K562 (cell line): ENCODE results near the gene MTMR3. TPM values are rescaled to one million over a fixed set of nuclear protein-coding genes. Genes with fewer than 3 reads are reported as not detected.

Source experiments
- ATAC-seq: fragments of 200-7000 bp; cut with Tn5 transposase; 3 replicates; pipeline ENCODE4 v1.9.1; 2020; ENCODE audit warnings: moderate library complexity
- BruUV-seq: library from RNA; stranded (reverse); fragments of 400-500 nt; replicated peaks from 2 replicates; lab custom pipeline; 2021; lab: Mats Ljungman, UMichigan
- CTCF ChIA-PET: fragments of 300-600 bp; formaldehyde crosslinking; extraction: SDS; loops from one replicate; lab custom pipeline; 2021; ENCODE audit warnings: low intra/inter-chr PET ratio; lab: Yijun Ruan, JAX
- POLR2A ChIA-PET: fragments of 300-600, 350-650 bp; sonication (Branson Sonifier 250); formaldehyde crosslinking; extraction: SDS; loops from one replicate; lab custom pipeline; 2021; ENCODE audit warnings: antibody characterized with exemption, inconsistent platforms; lab: Yijun Ruan, JAX
- DNase-seq, 4 experiments: peaks; one replicate each; pipeline versions ENCODE4 v3.0.0 to v3.0.0-alpha.2; 2011 to 2018; ENCODE audit warnings: low spot score in 3 of 4, mixed read lengths in 3 of 4; ENCODE audit errors: extremely low read depth in 1 of 4
- FAIRE-seq: peaks from 2 replicates; lab custom pipeline; 2011; peaks lifted over from hg19 to GRCh38; lab: Jason Lieb, UNC
- H2AFZ ChIP-seq: 2 replicates; pipeline ENCODE4 v1.6.0; 2011; ENCODE audit warnings: low read depth, low read length, control low read depth, inconsistent platforms
- H3K27ac ChIP-seq: fragments of 200-600 bp; 3 replicates; pipeline ENCODE4 v1.8.0; 2011; ENCODE audit warnings: low read depth, mild to moderate bottlenecking, control low read depth, inconsistent platforms, low read length, moderate library complexity, mixed read lengths; ENCODE audit errors: extremely low read depth
- H3K27me3 ChIP-seq, 2 experiments: fragments of 300-600 bp in 1 of 2; 2 replicates in 1 of 2; 3 replicates in 1 of 2; pipeline versions ENCODE4 v1.6.0 to v1.8.0; 2011; ENCODE audit warnings: inconsistent platforms in 2 of 2, low read length in 2 of 2, mild to moderate bottlenecking in 1 of 2, mixed read lengths in 1 of 2, moderate library complexity in 1 of 2; ENCODE audit not compliant: control insufficient read depth in 2 of 2, insufficient read depth in 2 of 2
- H3K36me3 ChIP-seq: fragments of 300-600 bp; 3 replicates; pipeline ENCODE4 v1.8.0; 2011; ENCODE audit warnings: mild to moderate bottlenecking, low read length, inconsistent platforms; ENCODE audit not compliant: control insufficient read depth, insufficient read depth
- H3K4me1 ChIP-seq, 2 experiments: fragments of 200-600 bp in 1 of 2; replicated peaks in 1 of 2; 2 replicates in 1 of 2; 3 replicates in 1 of 2; pipeline versions ENCODE4 v1.5.1 to v1.8.0; 2011; ENCODE audit warnings: inconsistent platforms in 2 of 2, low read length in 2 of 2, mild to moderate bottlenecking in 1 of 2, mixed read lengths in 1 of 2, moderate library complexity in 1 of 2; ENCODE audit not compliant: control insufficient read depth in 2 of 2, insufficient read depth in 2 of 2
- H3K4me2 ChIP-seq: 2 replicates; pipeline ENCODE4 v1.6.1; 2011; ENCODE audit warnings: low read length, control low read depth, inconsistent platforms, mixed read lengths; ENCODE audit not compliant: insufficient read depth
- H3K4me3 ChIP-seq: fragments of 200-600 bp; sonication (generic), shearing (Covaris generic); 2 replicates; pipeline ENCODE4 v1.5.1; 2016; ENCODE audit warnings: control low read depth, inconsistent platforms
- H3K79me2 ChIP-seq: fragments of 200-600 bp; 3 replicates; pipeline ENCODE4 v1.8.0; 2011; ENCODE audit warnings: low read length, inconsistent platforms; ENCODE audit not compliant: control insufficient read depth, insufficient read depth
- H3K9ac ChIP-seq, 2 experiments: 2 replicates each; pipeline versions ENCODE4 v1.6.0 to v1.6.1; 2011; ENCODE audit warnings: low read depth in 2 of 2, low read length in 2 of 2, control low read depth in 1 of 2, inconsistent platforms in 1 of 2, mild to moderate bottlenecking in 1 of 2, mixed read lengths in 1 of 2; ENCODE audit not compliant: insufficient read depth in 1 of 2
- H3K9me1 ChIP-seq: one replicate; pipeline ENCODE4 v1.6.0; 2011; ENCODE audit warnings: inconsistent platforms, mild to moderate bottlenecking, low read length, moderate library complexity; ENCODE audit not compliant: control insufficient read depth, insufficient read depth
- H3K9me3 ChIP-seq: replicated peaks from 2 replicates; pipeline ENCODE4 v1.5.1; 2011; ENCODE audit warnings: low read depth, low read length, inconsistent platforms; ENCODE audit not compliant: control insufficient read depth, insufficient read depth
- H4K20me1 ChIP-seq: replicated peaks from 2 replicates; pipeline ENCODE4 v1.6.1; 2011; ENCODE audit warnings: low read length, inconsistent platforms, mixed read lengths; ENCODE audit not compliant: control insufficient read depth, insufficient read depth
- CBX5 ChIP-seq: IDR thresholded peaks from 2 replicates; pipeline ENCODE4 v1.6.1; 2014; ENCODE audit warnings: low read depth, borderline replicate concordance
- FOXJ3 ChIP-seq: sonication (generic); formaldehyde crosslinking; IDR thresholded peaks from 2 replicates; pipeline ENCODE4 v1.4.0; 2020; ENCODE audit warnings: mild to moderate bottlenecking, missing genetic modification reagents
- FOXK1 ChIP-seq: sonication (generic); formaldehyde crosslinking; IDR thresholded peaks from 2 replicates; pipeline ENCODE4 v1.8.0; 2022; ENCODE audit warnings: missing genetic modification reagents, mild to moderate bottlenecking, borderline replicate concordance
- GTF2A2 ChIP-seq: IDR thresholded peaks from 2 replicates; pipeline ENCODE4 v1.6.1; 2016; ENCODE audit warnings: mild to moderate bottlenecking, missing genetic modification characterization, missing compliant biosample characterization
- L3MBTL2 ChIP-seq: fragments of 450-650 bp; IDR thresholded peaks from 2 replicates; pipeline ENCODE4 v1.6.1; 2016; ENCODE audit warnings: mild to moderate bottlenecking, moderate library complexity
- NCOA4 ChIP-seq: fragments of 450-650 bp; IDR thresholded peaks from 2 replicates; pipeline ENCODE4 v1.6.1; 2018; ENCODE audit warnings: mild to moderate bottlenecking; ENCODE audit not compliant: partially characterized antibody
- NFE2 ChIP-seq: IDR thresholded peaks from 2 replicates; pipeline ENCODE4 v1.6.1; 2014; ENCODE audit warnings: antibody characterized with exemption, low read depth
- SIRT6 ChIP-seq: IDR thresholded peaks from one replicate; pipeline ENCODE4 v1.6.1; 2012; ENCODE audit warnings: low read depth, mild to moderate bottlenecking, control low read depth, inconsistent platforms, low read length, moderate library complexity
- TCFL5 ChIP-seq: fragments of 250-450 bp; sonication (Bioruptor Pico); conservative IDR thresholded peaks from 2 replicates; pipeline ENCODE4 v1.6.1; 2021; ENCODE audit warnings: mild to moderate bottlenecking, moderate library complexity, matching md5 sums
- TRIM24 ChIP-seq, 2 experiments: fragments of 450-650 bp; IDR thresholded peaks; 2 replicates each; pipeline ENCODE4 v1.6.1; 2016
- WHSC1 ChIP-seq: IDR thresholded peaks from one replicate; pipeline ENCODE4 v1.6.1; 2012; ENCODE audit warnings: low read length, control low read depth, inconsistent platforms
- ZFPM2 ChIP-seq: fragments of 250-450 bp; sonication (Bioruptor Pico); IDR thresholded peaks from 2 replicates; pipeline ENCODE4 v1.5.1; 2022; ENCODE audit warnings: mild to moderate bottlenecking
- ZKSCAN1 ChIP-seq: fragments of 150-350 bp; IDR thresholded peaks from 2 replicates; pipeline ENCODE4 v1.6.1; 2016; ENCODE audit warnings: low read depth, low read length
- WGBS: fragments of 100-300 bp; shearing (Covaris generic); methylation state at CpG from one replicate; pipeline ENCODE4 v1.1.6; 2016; ENCODE audit warnings: low coverage, mixed read lengths; ENCODE audit not compliant: insufficient coverage; ENCODE audit errors: missing lambda C conversion rate; 5-methylcytosine and 5-hydroxymethylcytosine counted together
- in situ Hi-C: fragments of 300-500 bp; cut with MboI; formaldehyde crosslinking; loops from 4 replicates; pipeline ENCODE4 v1.15.0; 2018; ENCODE audit warnings: inconsistent platforms, mixed read lengths
- intact Hi-C: fragments of 100-400 bp; cut with micrococcal nuclease; formaldehyde crosslinking; loops from 2 replicates; pipeline ENCODE4 v1.14.2; 2022
- polyA plus RNA-seq, 8 experiments: library from polyadenylated mRNA; depleted of rRNA in 4 of 8; stranded (reverse) in 5 of 8; unstranded in 3 of 8; fragments of >200 nt; fragmentation: Nextera tagmentation in 2 of 8; fragmentation: Illumina TruSeq in 1 of 8; extraction: Ambion mirVana in 2 of 8; extraction: Trizol in 1 of 8; gene quantifications; 2 replicates each; pipeline versions ENCODE4 v1.2.1 to v1.2.3, GENCODE V29; 2011 to 2014; ENCODE audit warnings: inconsistent platforms in 1 of 8, missing spikeins in 1 of 8
- total RNA-seq, 7 experiments: library from RNA; depleted of rRNA in 6 of 7; stranded (reverse); fragments of >200 nt in 6 of 7; fragmentation: Illumina TruSeq in 2 of 7; extraction: Trizol in 2 of 7; gene quantifications; 2 replicates each; pipeline versions ENCODE4 v1.2.1 to v1.2.3, GENCODE V29; 2011 to 2021; ENCODE audit warnings: low replicate concordance in 1 of 7
- TF ChIP-seq, protein P1 (sequence below): fragments of 450-650 bp; IDR thresholded peaks from 2 replicates; pipeline ENCODE4 v1.6.1; 2016; ENCODE audit warnings: low read depth, mild to moderate bottlenecking, moderate library complexity
- TF ChIP-seq, protein P2 (sequence below): fragments of 200-400 bp; formaldehyde crosslinking; IDR thresholded peaks from 2 replicates; pipeline ENCODE4 v1.6.1; 2017; ENCODE audit warnings: mild to moderate bottlenecking, low read depth, low read length, moderate library complexity
- TF ChIP-seq, protein P3 (sequence below): sonication (generic); formaldehyde crosslinking; IDR thresholded peaks from 2 replicates; pipeline ENCODE4 v1.5.0; 2020; ENCODE audit warnings: missing genetic modification reagents
- TF ChIP-seq, protein P4 (sequence below): fragments of 250-450 bp; sonication (Bioruptor Pico); IDR thresholded peaks from 2 replicates; pipeline ENCODE4 v1.5.0; 2020; ENCODE audit warnings: mild to moderate bottlenecking, borderline replicate concordance

MTMR3 gene
- total and polyA plus RNA-seq, 9 of the 15 experiments (the other 6 are each of a cell fraction or from before 2014, with no cell fraction given), result 1.6 to 13.7 (median 7.9) TPM

DNA sequence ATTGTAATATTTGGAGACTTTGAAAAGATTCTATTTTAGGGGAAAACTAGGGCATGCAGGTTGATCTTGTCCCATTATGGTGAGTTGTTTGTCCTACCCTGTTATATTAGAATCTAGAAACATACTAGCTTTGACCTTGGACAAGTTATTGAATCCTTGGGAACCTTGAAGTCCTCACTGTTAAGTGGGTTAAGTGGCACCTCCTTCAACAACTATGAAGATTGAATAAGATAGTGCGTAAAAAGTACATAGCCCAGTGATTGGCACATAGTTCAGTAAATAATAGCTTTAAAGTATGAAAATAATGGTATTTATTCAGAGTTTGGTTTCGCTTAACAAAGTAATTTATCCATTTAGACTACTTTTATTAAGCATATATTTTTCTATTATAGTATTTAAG lies 51.6 kb downstream of the MTMR3 start:
- Histone ChIP-seq H3K4me2 (no peak overlapping the region), H3K4me3 (no peak overlapping the region), H3K27ac (no peak overlapping the region), H3K4me1 (peaks cover 0 to 6% of the 10 kb centered on the region in 2 experiments; a peak in 1 of 5 replicates), H4K20me1 (no peaks in the 10 kb centered on the region; the same call in none of the 2 replicates), H3K79me2 (peaks cover 13% of the 10 kb centered on the region), H2AFZ (no peak overlapping the region), H3K9ac (no peak overlapping the region), H3K9me1 (no peaks in the 10 kb centered on the region), H3K27me3 (no peaks in the 10 kb centered on the region), H3K9me3 (no peaks in the 10 kb centered on the region), H3K36me3 (no peaks in the 10 kb centered on the region)
- CTCF ChIA-PET, result no interaction called here
- no TSS peak for BruUV-seq
- POLR2A ChIA-PET, result interaction anchor here (0.8 to 2.0 kb wide), 3 partner anchors 9 to 20 kb away, joined by 3 to 8 read pairs (median 3); no protein-coding TSS in a partner anchor
- intact Hi-C loops (no loop called here), in situ Hi-C loops (no loop called here)
- 88% methylated on average over 2 of the region's 2 CpGs for WGBS
- no peak for FAIRE-seq
- no peak for ATAC-seq
- TF ChIP-seq FOXK1 (CRISPR knock-in tag), result no peak
- TF ChIP-seq ZKSCAN1, result no peak
- no peak for TF ChIP-seq SIRT6
- no peak for TF ChIP-seq TRIM24 (IDR thresholded peaks at IDR 0.05)
- TF ChIP-seq, protein P1, sequence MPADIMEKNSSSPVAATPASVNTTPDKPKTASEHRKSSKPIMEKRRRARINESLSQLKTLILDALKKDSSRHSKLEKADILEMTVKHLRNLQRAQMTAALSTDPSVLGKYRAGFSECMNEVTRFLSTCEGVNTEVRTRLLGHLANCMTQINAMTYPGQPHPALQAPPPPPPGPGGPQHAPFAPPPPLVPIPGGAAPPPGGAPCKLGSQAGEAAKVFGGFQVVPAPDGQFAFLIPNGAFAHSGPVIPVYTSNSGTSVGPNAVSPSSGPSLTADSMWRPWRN, result no peak
- TF ChIP-seq L3MBTL2, result no peak
- TF ChIP-seq, protein P2, sequence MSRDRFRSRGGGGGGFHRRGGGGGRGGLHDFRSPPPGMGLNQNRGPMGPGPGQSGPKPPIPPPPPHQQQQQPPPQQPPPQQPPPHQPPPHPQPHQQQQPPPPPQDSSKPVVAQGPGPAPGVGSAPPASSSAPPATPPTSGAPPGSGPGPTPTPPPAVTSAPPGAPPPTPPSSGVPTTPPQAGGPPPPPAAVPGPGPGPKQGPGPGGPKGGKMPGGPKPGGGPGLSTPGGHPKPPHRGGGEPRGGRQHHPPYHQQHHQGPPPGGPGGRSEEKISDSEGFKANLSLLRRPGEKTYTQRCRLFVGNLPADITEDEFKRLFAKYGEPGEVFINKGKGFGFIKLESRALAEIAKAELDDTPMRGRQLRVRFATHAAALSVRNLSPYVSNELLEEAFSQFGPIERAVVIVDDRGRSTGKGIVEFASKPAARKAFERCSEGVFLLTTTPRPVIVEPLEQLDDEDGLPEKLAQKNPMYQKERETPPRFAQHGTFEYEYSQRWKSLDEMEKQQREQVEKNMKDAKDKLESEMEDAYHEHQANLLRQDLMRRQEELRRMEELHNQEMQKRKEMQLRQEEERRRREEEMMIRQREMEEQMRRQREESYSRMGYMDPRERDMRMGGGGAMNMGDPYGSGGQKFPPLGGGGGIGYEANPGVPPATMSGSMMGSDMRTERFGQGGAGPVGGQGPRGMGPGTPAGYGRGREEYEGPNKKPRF, result no peak
- no peak for TF ChIP-seq GTF2A2
- TF ChIP-seq, protein P3, sequence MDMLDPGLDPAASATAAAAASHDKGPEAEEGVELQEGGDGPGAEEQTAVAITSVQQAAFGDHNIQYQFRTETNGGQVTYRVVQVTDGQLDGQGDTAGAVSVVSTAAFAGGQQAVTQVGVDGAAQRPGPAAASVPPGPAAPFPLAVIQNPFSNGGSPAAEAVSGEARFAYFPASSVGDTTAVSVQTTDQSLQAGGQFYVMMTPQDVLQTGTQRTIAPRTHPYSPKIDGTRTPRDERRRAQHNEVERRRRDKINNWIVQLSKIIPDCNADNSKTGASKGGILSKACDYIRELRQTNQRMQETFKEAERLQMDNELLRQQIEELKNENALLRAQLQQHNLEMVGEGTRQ (CRISPR knock-in tag), result no peak
- no peak for TF ChIP-seq ZFPM2 (CRISPR knock-in tag)
- no peak for TF ChIP-seq WHSC1
- TF ChIP-seq, protein P4, sequence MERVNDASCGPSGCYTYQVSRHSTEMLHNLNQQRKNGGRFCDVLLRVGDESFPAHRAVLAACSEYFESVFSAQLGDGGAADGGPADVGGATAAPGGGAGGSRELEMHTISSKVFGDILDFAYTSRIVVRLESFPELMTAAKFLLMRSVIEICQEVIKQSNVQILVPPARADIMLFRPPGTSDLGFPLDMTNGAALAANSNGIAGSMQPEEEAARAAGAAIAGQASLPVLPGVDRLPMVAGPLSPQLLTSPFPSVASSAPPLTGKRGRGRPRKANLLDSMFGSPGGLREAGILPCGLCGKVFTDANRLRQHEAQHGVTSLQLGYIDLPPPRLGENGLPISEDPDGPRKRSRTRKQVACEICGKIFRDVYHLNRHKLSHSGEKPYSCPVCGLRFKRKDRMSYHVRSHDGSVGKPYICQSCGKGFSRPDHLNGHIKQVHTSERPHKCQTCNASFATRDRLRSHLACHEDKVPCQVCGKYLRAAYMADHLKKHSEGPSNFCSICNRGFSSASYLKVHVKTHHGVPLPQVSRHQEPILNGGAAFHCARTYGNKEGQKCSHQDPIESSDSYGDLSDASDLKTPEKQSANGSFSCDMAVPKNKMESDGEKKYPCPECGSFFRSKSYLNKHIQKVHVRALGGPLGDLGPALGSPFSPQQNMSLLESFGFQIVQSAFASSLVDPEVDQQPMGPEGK (CRISPR knock-in tag), result no peak
- no peak for TF ChIP-seq NFE2
- no peak for TF ChIP-seq CBX5
- no peak for TF ChIP-seq TCFL5 (CRISPR knock-in tag)
- TF ChIP-seq FOXJ3 (CRISPR knock-in tag), result no peak
- no peak for TF ChIP-seq NCOA4
- no peak for DNase-seq
